ENCODE data around the gene SELP. TPM values are rescaled to one million over a fixed set of nuclear protein-coding genes. Genes with fewer than 3 reads are reported as not detected.

SELP gene
- total RNA-seq, 1 experiment from 2014 or later: not detected

GRCh38 chr1:169584483-169585144, 45.3 kb downstream of the SELP start:
- Histone ChIP-seq H2BK20ac (ENCODE audit: low read depth, low read length, poor library complexity, severe bottlenecking) (no peak overlapping the region), H3K27me3 (ENCODE audit: insufficient read depth, low read length) (no peaks in the 10 kb centered on the region), H3K4me2 (ENCODE audit: insufficient read depth, insufficient read length, low read length) (no peak overlapping the region), H3K56ac (ENCODE audit: insufficient read length, low read depth, low read length) (no peak overlapping the region), H3K27ac (ENCODE audit: insufficient read length, low read depth, low read length) (no peak overlapping the region), H2BK120ac (ENCODE audit: low read depth, low read length, poor library complexity, severe bottlenecking) (no peak overlapping the region), H2BK12ac (ENCODE audit: insufficient read length, low read depth, low read length) (no peak overlapping the region), H4K5ac (ENCODE audit: insufficient read length, low read depth, low read length) (no peak overlapping the region), H3K4ac (ENCODE audit: low read depth, low read length) (no peak overlapping the region), H3K18ac (ENCODE audit: insufficient read length, low read depth, low read length) (no peak overlapping the region), H4K8ac (replicated peaks; ENCODE audit: insufficient read length, low read depth, low read length) (no peak overlapping the region), H4K91ac (ENCODE audit: insufficient read length, low read depth, low read length) (no peak overlapping the region), H2AK5ac (ENCODE audit: insufficient read length, low read length) (no peak overlapping the region), H3K4me1 (ENCODE audit: insufficient read depth, low read length) (no peaks in the 10 kb centered on the region), H2BK5ac (ENCODE audit: insufficient read length, low read length) (no peak overlapping the region), H3K9ac (ENCODE audit: extremely low read depth, insufficient read length, low read length) (no peak overlapping the region), H2BK15ac (ENCODE audit: low read depth, low read length) (no peak overlapping the region), H3K79me2 (ENCODE audit: insufficient read depth, low read length) (no peaks in the 10 kb centered on the region), H3K79me1 (ENCODE audit: insufficient read depth, low read depth, low read length, poor library complexity, severe bottlenecking) (no peaks in the 10 kb centered on the region), H3K14ac (ENCODE audit: insufficient read depth, low read length) (no peak overlapping the region), H3K9me3 (ENCODE audit: control insufficient read depth, low read depth, low read length) (no peaks in the 10 kb centered on the region), H4K20me1 (ENCODE audit: control insufficient read depth, insufficient read depth, insufficient read length) (no peaks in the 10 kb centered on the region), H3T11ph (ENCODE audit: low read length) (no peak overlapping the region), H3K23ac (ENCODE audit: insufficient read length, low read depth, low read length) (no peak overlapping the region), H3K23me2 (ENCODE audit: insufficient read length, low read depth, low read length, poor library complexity, severe bottlenecking) (no peaks in the 10 kb centered on the region), H2AFZ (ENCODE audit: low read length) (no peak overlapping the region)
- Mint-ChIP-seq H3K9me3 (no peaks in the 10 kb centered on the region), H3K27me3 (ENCODE audit: low read depth) (peaks cover 11% of the 10 kb centered on the region), H3K4me3 (no peak overlapping the region), H3K36me3 (ENCODE audit: insufficient read depth in 1 of 3, low read depth in 3 of 3) (no peaks in the 10 kb centered on the region), H3K27ac (no peak overlapping the region), H3K4me1 (peaks cover 8% of the 10 kb centered on the region in 2 experiments; a peak in 2 of 4 replicates)
- no peak for DNase-seq
- no peak for TF ChIP-seq CTCF (conservative IDR thresholded peaks at IDR 0.05)
- WGBS (ENCODE audit: extremely low coverage, insufficient read length, low lambda C conversion rate): no CpG with 5 or more reads among the region's 4 CpGs

All from H9 (cell line).